IMR-90 (cell line): ENCODE measurements around the gene BNIP2. TPM values are rescaled to one million over a fixed set of nuclear protein-coding genes. Genes with fewer than 3 reads are reported as not detected.

Experiments
- ATAC-seq: fragments of 200-7000 bp; cut with Tn5 transposase; 2 replicates; pipeline ENCODE4 v1.9.1; 2020; ENCODE audit warnings: low read depth, mild to moderate bottlenecking, moderate library complexity
- BruUV-seq: library from RNA; stranded (reverse); fragments of 400-500 nt; replicated peaks from 2 replicates; lab custom pipeline; 2021; lab: Mats Ljungman, UMichigan
- CTCF ChIA-PET: fragments of 300-600 bp; formaldehyde crosslinking; extraction: SDS; loops from one replicate; lab custom pipeline; 2021; ENCODE audit warnings: antibody characterized with exemption; lab: Yijun Ruan, JAX
- POLR2A ChIA-PET: fragments of 300-600 bp; sonication (Branson Sonifier 250); formaldehyde crosslinking; loops from one replicate; lab custom pipeline; 2022; ENCODE audit warnings: antibody characterized with exemption; ENCODE audit not compliant: unreplicated experiment; lab: Charles Lee
- DNase-seq: peaks from one replicate; pipeline ENCODE4 v3.0.0; 2013
- H2AFZ ChIP-seq: replicated peaks from 2 replicates; pipeline ENCODE3; 2013; ENCODE audit warnings: low read length, mild to moderate bottlenecking; ENCODE audit not compliant: poor library complexity
- H2AK5ac ChIP-seq: 2 replicates; pipeline ENCODE4 v1.6.1; 2013; ENCODE audit warnings: low read depth, low read length, inconsistent platforms
- H2AK9ac ChIP-seq: replicated peaks from 2 replicates; pipeline ENCODE3; 2013; ENCODE audit warnings: mild to moderate bottlenecking, low read depth, low read length, moderate library complexity; ENCODE audit not compliant: poor library complexity
- H2BK120ac ChIP-seq: 2 replicates; pipeline ENCODE4 v1.6.1; 2013; ENCODE audit warnings: low read depth, low read length, inconsistent platforms
- H2BK15ac ChIP-seq: 3 replicates; pipeline ENCODE4 v1.6.1; 2013; ENCODE audit warnings: low read depth, low read length, inconsistent platforms
- H2BK20ac ChIP-seq: 2 replicates; pipeline ENCODE4 v1.6.1; 2013; ENCODE audit warnings: low read depth, mild to moderate bottlenecking, inconsistent platforms, low read length, moderate library complexity
- H2BK5ac ChIP-seq: 2 replicates; pipeline ENCODE4 v1.6.1; 2013; ENCODE audit warnings: mild to moderate bottlenecking, low read depth, low read length, inconsistent platforms; ENCODE audit not compliant: poor library complexity, severe bottlenecking
- H3K14ac ChIP-seq: replicated peaks from 2 replicates; pipeline ENCODE4 v1.6.1; 2013; ENCODE audit warnings: low read depth, low read length, inconsistent platforms
- H3K18ac ChIP-seq: 2 replicates; pipeline ENCODE4 v1.6.1; 2013; ENCODE audit warnings: low read depth, low read length, control low read depth
- H3K23ac ChIP-seq: 2 replicates; pipeline ENCODE4 v1.6.1; 2013; ENCODE audit warnings: low read depth, low read length, inconsistent platforms
- H3K27ac ChIP-seq: 2 replicates; pipeline ENCODE4 v1.5.1; 2013; ENCODE audit warnings: mild to moderate bottlenecking, control low read depth, low read length; ENCODE audit not compliant: insufficient read depth
- H3K27me3 ChIP-seq: 2 replicates; pipeline ENCODE4 v1.6.1; 2013; ENCODE audit warnings: low read length; ENCODE audit not compliant: control insufficient read depth, insufficient read depth
- H3K36me3 ChIP-seq: 2 replicates; pipeline ENCODE4 v1.6.1; 2013; ENCODE audit warnings: low read length, mixed read lengths; ENCODE audit not compliant: control insufficient read depth, insufficient read depth
- H3K4ac ChIP-seq: 2 replicates; pipeline ENCODE4 v1.6.1; 2013; ENCODE audit warnings: low read depth, low read length, inconsistent platforms
- H3K4me1 ChIP-seq: 2 replicates; pipeline ENCODE4 v1.6.1; 2013; ENCODE audit warnings: low read length, mixed read lengths; ENCODE audit not compliant: control insufficient read depth, insufficient read depth
- H3K4me2 ChIP-seq: 2 replicates; pipeline ENCODE4 v1.6.1; 2013; ENCODE audit warnings: low read depth, mild to moderate bottlenecking, control low read depth, low read length, moderate library complexity
- H3K4me3 ChIP-seq: 2 replicates; pipeline ENCODE4 v1.5.1; 2013; ENCODE audit warnings: low read depth, mild to moderate bottlenecking, control low read depth, low read length, moderate library complexity; ENCODE audit not compliant: insufficient read depth
- H3K56ac ChIP-seq: 2 replicates; pipeline ENCODE4 v1.6.1; 2013; ENCODE audit warnings: low read length, inconsistent platforms; ENCODE audit not compliant: insufficient read depth; ENCODE audit errors: extremely low read depth
- H3K79me1 ChIP-seq, 2 experiments: 2 replicates each; pipeline ENCODE4 v1.6.1; 2013; ENCODE audit warnings: low read length in 2 of 2, inconsistent platforms in 1 of 2, low read depth in 1 of 2
- H3K9ac ChIP-seq: 2 replicates; pipeline ENCODE4 v1.6.1; 2013; ENCODE audit warnings: low read depth, low read length, control low read depth
- H3K9me1 ChIP-seq: 2 replicates; pipeline ENCODE4 v1.6.1; 2013; ENCODE audit warnings: low read length, inconsistent platforms; ENCODE audit not compliant: insufficient read depth
- H3K9me3 ChIP-seq: 2 replicates; pipeline ENCODE4 v1.6.1; 2013; ENCODE audit warnings: low read length; ENCODE audit not compliant: control insufficient read depth, insufficient read depth
- H4K20me1 ChIP-seq: 2 replicates; pipeline ENCODE4 v1.6.1; 2013; ENCODE audit warnings: low read length, inconsistent platforms; ENCODE audit not compliant: insufficient read depth
- H4K5ac ChIP-seq: 2 replicates; pipeline ENCODE4 v1.6.1; 2013; ENCODE audit warnings: mild to moderate bottlenecking, low read depth, low read length, control low read depth
- H4K8ac ChIP-seq, 2 experiments: 2 replicates each; pipeline ENCODE4 v1.6.1; 2013; ENCODE audit warnings: low read depth in 2 of 2, low read length in 2 of 2, control low read depth in 1 of 2, inconsistent platforms in 1 of 2
- H4K91ac ChIP-seq: 2 replicates; pipeline ENCODE4 v1.6.1; 2013; ENCODE audit warnings: low read depth, low read length, inconsistent platforms; ENCODE audit not compliant: insufficient read depth
- BHLHE40 ChIP-seq: fragments of 150-350 bp; IDR thresholded peaks from 2 replicates; pipeline ENCODE4 v1.6.1; 2016; ENCODE audit warnings: mild to moderate bottlenecking, low read depth, low read length
- CEBPB ChIP-seq: IDR thresholded peaks from 2 replicates; pipeline ENCODE4 v1.6.1; 2012; ENCODE audit warnings: low read depth, low read length, improper control_type of control experiment
- CHD1 ChIP-seq: IDR thresholded peaks from 2 replicates; pipeline ENCODE4 v1.6.1; 2012; ENCODE audit warnings: low read depth, low read length, improper control_type of control experiment
- CTCF ChIP-seq: conservative IDR thresholded peaks from 2 replicates; pipeline ENCODE4 v1.5.1; 2012; ENCODE audit warnings: mild to moderate bottlenecking, low read depth, low read length, improper control_type of control experiment
- FOS ChIP-seq: fragments of 150-350 bp; IDR thresholded peaks from 2 replicates; pipeline ENCODE4 v1.6.1; 2016; ENCODE audit warnings: low read depth, low read length
- MAFK ChIP-seq: IDR thresholded peaks from 2 replicates; pipeline ENCODE4 v1.6.1; 2012; ENCODE audit warnings: low read depth, low read length, improper control_type of control experiment
- MAZ ChIP-seq: IDR thresholded peaks from 2 replicates; pipeline ENCODE4 v1.6.1; 2012; ENCODE audit warnings: low read depth, mild to moderate bottlenecking, low read length, improper control_type of control experiment, moderate library complexity, borderline replicate concordance
- MXI1 ChIP-seq: IDR thresholded peaks from 2 replicates; pipeline ENCODE4 v1.6.1; 2012; ENCODE audit warnings: low read depth, mild to moderate bottlenecking, low read length, moderate library complexity, borderline replicate concordance
- NFE2L2 ChIP-seq: fragments of 150-350 bp; IDR thresholded peaks from 2 replicates; pipeline ENCODE4 v1.6.1; 2016; ENCODE audit warnings: low read depth, mild to moderate bottlenecking, low read length
- POLR2A ChIP-seq: IDR thresholded peaks from 2 replicates; pipeline ENCODE4 v1.6.1; 2012; ENCODE audit warnings: mild to moderate bottlenecking, low read depth, low read length
- RAD21 ChIP-seq: IDR thresholded peaks from 2 replicates; pipeline ENCODE4 v1.6.1; 2012; ENCODE audit warnings: low read length, improper control_type of control experiment
- RCOR1 ChIP-seq: IDR thresholded peaks from 2 replicates; pipeline ENCODE4 v1.6.1; 2012; ENCODE audit warnings: mild to moderate bottlenecking, low read length, improper control_type of control experiment; ENCODE audit not compliant: insufficient replicate concordance
- RFX5 ChIP-seq: IDR thresholded peaks from 2 replicates; pipeline ENCODE4 v1.8.0; 2012; ENCODE audit warnings: low read depth, mild to moderate bottlenecking, low read length, moderate library complexity
- SMC3 ChIP-seq: fragments of 150-350 bp; IDR thresholded peaks from 2 replicates; pipeline ENCODE4 v1.6.1; 2016; ENCODE audit warnings: low read depth, mild to moderate bottlenecking, antibody characterized with exemption, low read length, moderate library complexity
- WGBS, 2 experiments: methylation state at CpG; one replicate each; pipeline versions ENCODE4 v1.1.5 to v1.1.7; 2013; ENCODE audit warnings: missing lambda C conversion rate in 2 of 2; ENCODE audit not compliant: insufficient read length in 1 of 2; ENCODE audit errors: extremely low coverage in 2 of 2; 5-methylcytosine and 5-hydroxymethylcytosine counted together
- dilution Hi-C: fragments of 300-500 bp; cut with HindIII; formaldehyde crosslinking; loops from one replicate; pipeline ENCODE4 v1.14.3; 2018; ENCODE audit warnings: low sequenced_read_pairs; ENCODE audit not compliant: unreplicated experiment
- in situ Hi-C: fragments of 300-500 bp; cut with MboI; formaldehyde crosslinking; loops from 3 replicates; pipeline ENCODE4 v1.14.3; 2019; ENCODE audit warnings: low sequenced_read_pairs, inconsistent platforms, mixed read lengths
- intact Hi-C: fragments of 100-400 bp; cut with micrococcal nuclease; formaldehyde crosslinking; loops from 2 replicates; pipeline ENCODE4 v1.10.0; 2022
- polyA plus RNA-seq, 3 experiments: library from polyadenylated mRNA; depleted of rRNA; stranded (reverse); fragments of >200 nt; gene quantifications; 2 replicates each; pipeline ENCODE4 v1.2.3, GENCODE V29; 2012; ENCODE audit warnings: low replicate concordance in 1 of 3
- total RNA-seq: library from RNA; depleted of rRNA; stranded (reverse); fragments of >200 nt; gene quantifications from 2 replicates; pipeline ENCODE4 v1.2.3, GENCODE V29; 2012
- TF ChIP-seq, protein P1 (sequence below): fragments of 150-350 bp; IDR thresholded peaks from 2 replicates; pipeline ENCODE4 v1.6.1; 2016; ENCODE audit warnings: low read depth, mild to moderate bottlenecking, low read length, moderate library complexity, borderline replicate concordance
- TF ChIP-seq, protein P2 (sequence below): fragments of 150-350 bp; IDR thresholded peaks from 2 replicates; pipeline ENCODE4 v1.6.1; 2017; ENCODE audit warnings: mild to moderate bottlenecking, antibody characterized with exemption, low read length, low read depth

The BNIP2 gene
- total and polyA plus RNA-seq, 2 of the 4 experiments (the other 2 are of a cell fraction) = 36.9 to 47.3 TPM

GRCh38 chr15:59722476-59722875 is 33.4 kb upstream of the BNIP2 start:
- intact Hi-C loops = no loop called here
- Histone ChIP-seq H2BK5ac (no peak overlapping the region), H2BK20ac (no peak overlapping the region), H3K4me1 (no peaks in the 10 kb centered on the region), H3K4me2 (no peak overlapping the region), H3K27me3 (peaks cover 19% of the 10 kb centered on the region), H3K4me3 (no peak overlapping the region), H2AK5ac (no peak overlapping the region), H3K14ac (no peak overlapping the region), H4K5ac (no peak overlapping the region), H4K8ac (no peak overlapping the region), H3K4ac (no peak overlapping the region), H3K36me3 (no peaks in the 10 kb centered on the region), H3K27ac (no peak overlapping the region), H3K9me1 (no peaks in the 10 kb centered on the region), H3K18ac (no peak overlapping the region), H2AFZ (no peak overlapping the region), H2AK9ac (no peak overlapping the region), H3K23ac (no peak overlapping the region), H4K20me1 (no peaks in the 10 kb centered on the region), H2BK15ac (no peak overlapping the region), H3K9ac (no peak overlapping the region), H3K9me3 (no peaks in the 10 kb centered on the region), H4K91ac (no peak overlapping the region), H2BK120ac (no peak overlapping the region), H3K79me1 (no peaks in the 10 kb centered on the region), H3K56ac (no peak overlapping the region)
- WGBS, 2 experiments = 23% methylated on average over 2 of the region's 7 CpGs; no CpG with 5 or more reads in 1 of the 2 experiments
- DNase-seq (no peak), ATAC-seq (no peak)
- ChIA-PET POLR2A (no interaction called here), CTCF (no interaction called here)
- in situ Hi-C loops = loop anchor here (10.0 kb wide), 1 partner anchor 602 kb away; no protein-coding TSS in a partner anchor
- BruUV-seq = no TSS peak
- dilution Hi-C loops = no loop called here
- no peak for TF ChIP-seq RFX5
- TF ChIP-seq, protein P1, sequence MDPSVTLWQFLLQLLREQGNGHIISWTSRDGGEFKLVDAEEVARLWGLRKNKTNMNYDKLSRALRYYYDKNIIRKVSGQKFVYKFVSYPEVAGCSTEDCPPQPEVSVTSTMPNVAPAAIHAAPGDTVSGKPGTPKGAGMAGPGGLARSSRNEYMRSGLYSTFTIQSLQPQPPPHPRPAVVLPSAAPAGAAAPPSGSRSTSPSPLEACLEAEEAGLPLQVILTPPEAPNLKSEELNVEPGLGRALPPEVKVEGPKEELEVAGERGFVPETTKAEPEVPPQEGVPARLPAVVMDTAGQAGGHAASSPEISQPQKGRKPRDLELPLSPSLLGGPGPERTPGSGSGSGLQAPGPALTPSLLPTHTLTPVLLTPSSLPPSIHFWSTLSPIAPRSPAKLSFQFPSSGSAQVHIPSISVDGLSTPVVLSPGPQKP = no peak
- TF ChIP-seq NFE2L2 = no peak
- no peak for TF ChIP-seq RCOR1
- TF ChIP-seq, protein P2, sequence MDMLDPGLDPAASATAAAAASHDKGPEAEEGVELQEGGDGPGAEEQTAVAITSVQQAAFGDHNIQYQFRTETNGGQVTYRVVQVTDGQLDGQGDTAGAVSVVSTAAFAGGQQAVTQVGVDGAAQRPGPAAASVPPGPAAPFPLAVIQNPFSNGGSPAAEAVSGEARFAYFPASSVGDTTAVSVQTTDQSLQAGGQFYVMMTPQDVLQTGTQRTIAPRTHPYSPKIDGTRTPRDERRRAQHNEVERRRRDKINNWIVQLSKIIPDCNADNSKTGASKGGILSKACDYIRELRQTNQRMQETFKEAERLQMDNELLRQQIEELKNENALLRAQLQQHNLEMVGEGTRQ = no peak
- TF ChIP-seq BHLHE40 = no peak
- no peak for TF ChIP-seq CTCF
- no peak for TF ChIP-seq FOS
- TF ChIP-seq CHD1 = no peak
- TF ChIP-seq POLR2A = no peak
- no peak for TF ChIP-seq MAZ
- no peak for TF ChIP-seq MXI1
- no peak for TF ChIP-seq MAFK
- no peak for TF ChIP-seq SMC3
- TF ChIP-seq RAD21 = no peak
- TF ChIP-seq CEBPB = no peak
